Ascending aorta (tissue), 2 donors: ENCODE measurements around the gene RASL11B. TPM values are rescaled to one million over a fixed set of nuclear protein-coding genes. Genes with fewer than 3 reads are reported as not detected.

Experiments
- DNase-seq, 2 donors: peaks; one replicate each; pipeline ENCODE4 v3.0.0-alpha.2; 2019; ENCODE audit warnings: low spot score in 2 of 2
- H3K27ac ChIP-seq, 2 donors: fragments of 200-600 bp; sonication (generic); one replicate each; pipeline ENCODE4 v1.5.1; 2016 to 2017; ENCODE audit warnings: mild to moderate bottlenecking in 1 of 2
- H3K27me3 ChIP-seq: fragments of 200-600 bp; sonication (generic); one replicate; pipeline ENCODE4 v1.5.1; 2017
- H3K36me3 ChIP-seq, 2 donors: fragments of 200-600 bp; sonication (generic); one replicate each; pipeline ENCODE4 v1.5.1; 2016
- H3K4me1 ChIP-seq, 2 donors: fragments of 200-600 bp; sonication (generic); one replicate each; pipeline ENCODE4 v1.5.1; 2016 to 2017; ENCODE audit warnings: mild to moderate bottlenecking in 1 of 2
- H3K4me3 ChIP-seq, 2 donors: fragments of 200-600 bp; sonication (generic); one replicate each; pipeline ENCODE4 v1.5.1; 2016 to 2017; ENCODE audit warnings: mild to moderate bottlenecking in 1 of 2
- H3K9me3 ChIP-seq, 2 donors: fragments of 200-600 bp; sonication (generic); one replicate each; pipeline ENCODE4 v1.5.1; 2016
- intact Hi-C: fragments of 100-400 bp; cut with DNase I; formaldehyde crosslinking; loops from one replicate; pipeline ENCODE4 v1.15.1; 2023
- total RNA-seq: library from RNA; depleted of rRNA; stranded (reverse); fragments of >200 nt; gene quantifications from one replicate; pipeline ENCODE4 v1.1.0, GENCODE V29; 2016
- TF ChIP-seq, protein P1 (sequence below), 3 experiments: fragments of 200-600 bp in 2 of 3; fragments of 450-650 bp in 1 of 3; sonication (generic) in 2 of 3; IDR thresholded peaks; one replicate each; pipeline ENCODE4 v1.5.1; 2016 to 2019; ENCODE audit warnings: antibody characterized with exemption in 3 of 3, mild to moderate bottlenecking in 1 of 3, moderate library complexity in 1 of 3

The RASL11B gene
- total RNA-seq, 1 donor from 2014 or later, result not detected

- TF ChIP-seq, protein P1, sequence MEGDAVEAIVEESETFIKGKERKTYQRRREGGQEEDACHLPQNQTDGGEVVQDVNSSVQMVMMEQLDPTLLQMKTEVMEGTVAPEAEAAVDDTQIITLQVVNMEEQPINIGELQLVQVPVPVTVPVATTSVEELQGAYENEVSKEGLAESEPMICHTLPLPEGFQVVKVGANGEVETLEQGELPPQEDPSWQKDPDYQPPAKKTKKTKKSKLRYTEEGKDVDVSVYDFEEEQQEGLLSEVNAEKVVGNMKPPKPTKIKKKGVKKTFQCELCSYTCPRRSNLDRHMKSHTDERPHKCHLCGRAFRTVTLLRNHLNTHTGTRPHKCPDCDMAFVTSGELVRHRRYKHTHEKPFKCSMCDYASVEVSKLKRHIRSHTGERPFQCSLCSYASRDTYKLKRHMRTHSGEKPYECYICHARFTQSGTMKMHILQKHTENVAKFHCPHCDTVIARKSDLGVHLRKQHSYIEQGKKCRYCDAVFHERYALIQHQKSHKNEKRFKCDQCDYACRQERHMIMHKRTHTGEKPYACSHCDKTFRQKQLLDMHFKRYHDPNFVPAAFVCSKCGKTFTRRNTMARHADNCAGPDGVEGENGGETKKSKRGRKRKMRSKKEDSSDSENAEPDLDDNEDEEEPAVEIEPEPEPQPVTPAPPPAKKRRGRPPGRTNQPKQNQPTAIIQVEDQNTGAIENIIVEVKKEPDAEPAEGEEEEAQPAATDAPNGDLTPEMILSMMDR (IDR thresholded peaks at IDR 0.05), result no peak
- H3K27ac ChIP-seq, result no peak overlapping the region
- intact Hi-C loops, result no loop called here
Observed at GRCh38 chr4:52846502-52846901, 15.6 kb upstream of the RASL11B start.

GRCh38 chr4:52848254-52848653 lies 13.9 kb upstream of the RASL11B start:
- Histone ChIP-seq H3K27me3 (no peaks in the 10 kb centered on the region), H3K36me3 (no peaks in the 10 kb centered on the region), H3K4me1 (peaks cover 3 to 7% of the 10 kb centered on the region in 2 donors), H3K4me3 (no peak overlapping the region), H3K27ac (no peak overlapping the region), H3K9me3 (no peaks in the 10 kb centered on the region)
- DNase-seq, result no peak
- TF ChIP-seq, protein P1 (IDR thresholded peaks at IDR 0.05), result no peak
- intact Hi-C loops, result no loop called here

More at GRCh38 chr4:52846502-52846901, 15.6 kb upstream of the RASL11B start:
- H3K4me1 ChIP-seq, result no peaks in the 10 kb centered on the region
- H3K27me3 ChIP-seq, result no peaks in the 10 kb centered on the region
- DNase-seq, result no peak
- no peaks in the 10 kb centered on the region for H3K36me3 ChIP-seq
- no peaks in the 10 kb centered on the region for H3K9me3 ChIP-seq
- H3K4me3 ChIP-seq, result no peak overlapping the region

- DNase-seq, result no peak
- no peaks in the 10 kb centered on the region for H3K36me3 ChIP-seq
- TF ChIP-seq, protein P1 (IDR thresholded peaks at IDR 0.05), result no peak
- no peak overlapping the region for H3K27ac ChIP-seq
- H3K9me3 ChIP-seq, result no peaks in the 10 kb centered on the region
- no peak overlapping the region for H3K4me3 ChIP-seq
- no peaks in the 10 kb centered on the region for H3K27me3 ChIP-seq
- intact Hi-C loops, result no loop called here
- H3K4me1 ChIP-seq, result peaks cover 3 to 11% of the 10 kb centered on the region in 2 donors
Observed at GRCh38 chr4:52850406-52851124, 11.6 kb upstream of the RASL11B start.

DNA sequence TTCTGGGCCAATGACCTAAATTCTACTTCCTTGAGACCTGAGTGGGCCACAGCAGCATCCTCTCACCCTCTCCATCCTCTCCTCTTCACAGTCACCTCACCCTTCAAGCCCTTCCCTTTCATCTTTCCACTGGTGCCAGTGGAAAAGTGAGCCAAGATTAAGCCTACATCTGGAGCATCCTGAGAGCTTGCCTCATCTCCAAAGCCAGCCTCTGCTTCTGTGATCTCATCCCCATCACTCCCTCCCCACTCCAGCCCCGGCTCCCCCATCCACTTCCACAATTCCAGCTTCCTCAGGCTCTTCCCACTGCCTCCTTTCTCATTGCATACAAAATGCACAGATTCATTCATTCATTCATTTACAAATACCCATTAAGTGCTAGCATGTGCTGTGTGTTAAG lies 10.1 kb upstream of the RASL11B start:
- no peaks in the 10 kb centered on the region for H3K36me3 ChIP-seq
- TF ChIP-seq, protein P1 (IDR thresholded peaks at IDR 0.05), result no peak
- no peaks in the 10 kb centered on the region for H3K27me3 ChIP-seq
- H3K27ac ChIP-seq, result no peak overlapping the region
- no peaks in the 10 kb centered on the region for H3K9me3 ChIP-seq
- DNase-seq, result no peak
- intact Hi-C loops, result no loop called here
- H3K4me3 ChIP-seq, result no peak overlapping the region
- H3K4me1 ChIP-seq, result peaks cover 3 to 11% of the 10 kb centered on the region in 2 donors

DNA sequence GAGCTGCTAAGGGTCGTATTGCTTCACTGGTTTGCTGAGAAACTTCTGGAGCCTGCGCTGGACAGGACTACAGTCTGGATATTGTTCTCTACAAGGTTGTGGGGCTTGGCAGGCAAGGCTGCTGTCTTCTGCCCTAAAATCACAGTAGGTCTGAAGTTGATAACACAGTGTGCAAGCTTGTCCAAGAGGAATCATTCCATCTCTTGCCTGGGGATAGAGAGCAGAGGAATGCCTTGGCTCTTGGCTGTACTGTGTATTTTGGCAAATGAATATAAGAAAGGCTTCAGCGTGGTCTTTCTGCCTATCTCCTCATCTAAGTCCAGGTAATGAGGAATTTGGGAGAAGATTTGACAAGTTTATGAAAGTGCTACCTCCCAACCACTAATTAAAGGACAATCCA lies 9.4 kb upstream of the RASL11B start:
- Histone ChIP-seq H3K4me3 (peak overlapping the region; percentile 25 to 27), H3K27ac (peak overlapping the region; percentile 4 to 60)

More for the DNA sequence above, 9.4 kb upstream of the RASL11B start:
- Histone ChIP-seq H3K27me3 (no peaks in the 10 kb centered on the region), H3K9me3 (no peaks in the 10 kb centered on the region), H3K36me3 (no peaks in the 10 kb centered on the region), H3K4me1 (peaks cover 3 to 11% of the 10 kb centered on the region in 2 donors)
- intact Hi-C loops, result no loop called here
- DNase-seq, result no peak
- TF ChIP-seq, protein P1 (IDR thresholded peaks at IDR 0.05), result no peak
